Fibroblast of lung (primary cell): ENCODE results near the gene RUBCN. TPM values are rescaled to one million over a fixed set of nuclear protein-coding genes. Genes with fewer than 3 reads are reported as not detected.
A peak's percentile ranks its signal among the peaks of the same experiment; 100 is the strongest.
"Not testable (repeated sequence)": the region's sequence is repeated elsewhere in the genome, so short reads cannot be mapped to it uniquely, and the experiment has no call there.

Experiments used
- DNase-seq, 2 donors: peaks; one replicate each; pipeline versions ENCODE4 v3.0.0 to v3.0.0-alpha.2; 2010; ENCODE audit warnings: low read depth in 2 of 2
- H2AFZ ChIP-seq: 2 replicates; pipeline ENCODE4 v1.5.1; 2012; ENCODE audit warnings: low read length, control low read depth, inconsistent platforms
- H3K27ac ChIP-seq: 2 replicates; pipeline ENCODE4 v1.5.1; 2011; ENCODE audit warnings: low read length, control low read depth; ENCODE audit not compliant: insufficient read depth
- H3K27me3 ChIP-seq: 2 replicates; pipeline ENCODE4 v1.5.1; 2011; ENCODE audit warnings: mild to moderate bottlenecking, low read length; ENCODE audit not compliant: control insufficient read depth, insufficient read depth
- H3K36me3 ChIP-seq: 2 replicates; pipeline ENCODE4 v1.5.1; 2011; ENCODE audit warnings: low read length; ENCODE audit not compliant: control insufficient read depth, insufficient read depth
- H3K4me1 ChIP-seq: 2 replicates; pipeline ENCODE4 v1.5.1; 2011; ENCODE audit warnings: low read length; ENCODE audit not compliant: control insufficient read depth, insufficient read depth; ENCODE audit errors: extremely low read depth
- H3K4me2 ChIP-seq: 2 replicates; pipeline ENCODE4 v1.5.1; 2011; ENCODE audit warnings: low read length, control low read depth; ENCODE audit not compliant: insufficient read depth; ENCODE audit errors: extremely low read depth
- H3K4me3 ChIP-seq, 4 experiments: fragments of 200-600 bp in 1 of 4; sonication (generic) in 1 of 4; replicated peaks in 1 of 4; 2 replicates each; pipeline ENCODE4 v1.5.1; 2011 to 2016; ENCODE audit warnings: low read length in 4 of 4, low read depth in 3 of 4, mild to moderate bottlenecking in 3 of 4, control low read depth in 2 of 4, inconsistent platforms in 1 of 4, mixed read lengths in 1 of 4; ENCODE audit not compliant: insufficient read depth in 1 of 4; ENCODE audit errors: control extremely low read depth in 1 of 4
- H3K79me2 ChIP-seq: 2 replicates; pipeline ENCODE4 v1.5.1; 2012; ENCODE audit warnings: mild to moderate bottlenecking, low read length, inconsistent platforms; ENCODE audit not compliant: control insufficient read depth, insufficient read depth
- H3K9ac ChIP-seq: 2 replicates; pipeline ENCODE4 v1.5.1; 2011; ENCODE audit warnings: mild to moderate bottlenecking, low read length, control low read depth; ENCODE audit not compliant: insufficient read depth
- H3K9me3 ChIP-seq: 2 replicates; pipeline ENCODE4 v1.5.1; 2012; ENCODE audit warnings: low read depth, low read length; ENCODE audit not compliant: control insufficient read depth, insufficient read depth
- H4K20me1 ChIP-seq: 2 replicates; pipeline ENCODE4 v1.5.1; 2011; ENCODE audit warnings: low read length; ENCODE audit not compliant: control insufficient read depth, insufficient read depth; ENCODE audit errors: extremely low read depth
- polyA plus RNA-seq, 2 donors: library from polyadenylated mRNA; depleted of rRNA in 1 of 2; stranded (reverse) in 1 of 2; unstranded in 1 of 2; fragments of >200 nt; gene quantifications; 2 replicates each; pipeline ENCODE4 v1.2.1, GENCODE V29; 2011 to 2012; ENCODE audit warnings: missing spikeins in 1 of 2
- total RNA-seq: library from RNA; depleted of rRNA; stranded (reverse); fragments of >200 nt; gene quantifications from 2 replicates; pipeline ENCODE4 v1.2.1, GENCODE V29; 2014

RUBCN gene
- total and polyA plus RNA-seq, 2 donors (not counting 1 experiment from before 2014, with no cell fraction given) = 13.0 to 15.2 TPM

- H3K4me2 ChIP-seq = not testable (repeated sequence)
Observed at GRCh38 chr3:197629286-197629685, 107.4 kb downstream of the RUBCN start.

GRCh38 chr3:197627772-197628523 is 108.8 kb downstream of the RUBCN start:
- peak overlapping the region; percentile 45 to 66 (median 54) for H3K4me3 ChIP-seq
- H4K20me1 ChIP-seq, H3K4me1 ChIP-seq, H3K9me3 ChIP-seq, H2AFZ ChIP-seq, H3K79me2 ChIP-seq, H3K36me3 ChIP-seq, H3K27me3 ChIP-seq: not testable (repeated sequence)
- peak overlapping the region; percentile 67 for H3K9ac ChIP-seq
- H3K4me2 ChIP-seq = peak overlapping the region; percentile 25
- peak overlapping the region; percentile 16 for H3K27ac ChIP-seq
- DNase-seq = peak; percentile 41 to 71

More at GRCh38 chr3:197629286-197629685, 107.4 kb downstream of the RUBCN start:
- not testable (repeated sequence) for H4K20me1 ChIP-seq, H2AFZ ChIP-seq, H3K4me3 ChIP-seq, H3K9ac ChIP-seq, H3K4me1 ChIP-seq, H3K27me3 ChIP-seq, H3K9me3 ChIP-seq, DNase-seq, H3K79me2 ChIP-seq, H3K27ac ChIP-seq, H3K36me3 ChIP-seq

- not testable (repeated sequence) for H3K27ac ChIP-seq, H3K4me1 ChIP-seq, H4K20me1 ChIP-seq, H3K9me3 ChIP-seq, H3K36me3 ChIP-seq, DNase-seq, H3K27me3 ChIP-seq, H2AFZ ChIP-seq, H3K4me2 ChIP-seq, H3K79me2 ChIP-seq
- Histone ChIP-seq H3K4me3 (peak overlapping the region; percentile 29 to 61 (median 46)), H3K9ac (peak overlapping the region; percentile 42)
Observed at GRCh38 chr3:197627158-197627771, 109.4 kb downstream of the RUBCN start.

- not testable (repeated sequence) for H3K4me2 ChIP-seq, H3K27ac ChIP-seq
Observed at GRCh38 chr3:197626404-197627157, 110.1 kb downstream of the RUBCN start.

GRCh38 chr3:197621478-197621877 is 115.2 kb downstream of the RUBCN start:
- H3K4me3 ChIP-seq, H3K79me2 ChIP-seq, H3K4me2 ChIP-seq, H4K20me1 ChIP-seq, H3K4me1 ChIP-seq, H2AFZ ChIP-seq, H3K27ac ChIP-seq, DNase-seq, H3K9ac ChIP-seq, H3K36me3 ChIP-seq, H3K9me3 ChIP-seq, H3K27me3 ChIP-seq: not testable (repeated sequence)

More at GRCh38 chr3:197626404-197627157, 110.1 kb downstream of the RUBCN start:
- H3K9ac ChIP-seq, H3K36me3 ChIP-seq, DNase-seq, H3K27me3 ChIP-seq, H4K20me1 ChIP-seq, H2AFZ ChIP-seq, H3K4me1 ChIP-seq, H3K9me3 ChIP-seq, H3K79me2 ChIP-seq: not testable (repeated sequence)
- peak overlapping the region in 1 of 4 experiments; percentile 29 for H3K4me3 ChIP-seq
